GM12892 (cell line): ENCODE results near the gene EYS.

Source experiments
- POLR2A ChIP-seq: IDR thresholded peaks from 2 replicates; pipeline ENCODE4 v1.6.1; 2011; ENCODE audit warnings: low read depth, low read length, control low read depth
- POLR2AphosphoS5 ChIP-seq: IDR thresholded peaks from 2 replicates; pipeline ENCODE4 v1.6.1; 2011; ENCODE audit warnings: low read depth, low read length, control low read depth
- TAF1 ChIP-seq: IDR thresholded peaks from 2 replicates; pipeline ENCODE4 v1.6.1; 2011; ENCODE audit warnings: low read depth, mild to moderate bottlenecking, control low read depth, low read length, borderline replicate concordance

- no peak for TF ChIP-seq POLR2AphosphoS5
- no peak for TF ChIP-seq POLR2A
- TF ChIP-seq TAF1, result no peak
These were observed 1621.9 kb downstream of the EYS start for GRCh38 chr6:64085126-64085525.
